DND-41 (cell line): ENCODE measurements around the gene NME9.

ENCODE experiments used
- EZH2 ChIP-seq: IDR thresholded peaks from 3 replicates; pipeline ENCODE4 v1.6.1; 2012; ENCODE audit warnings: borderline replicate concordance, low read depth, mild to moderate bottlenecking, moderate library complexity, low read length, inconsistent platforms; ENCODE audit not compliant: severe bottlenecking
- TF ChIP-seq, protein P1 (sequence below): IDR thresholded peaks from 2 replicates; pipeline ENCODE4 v1.5.1; 2012; ENCODE audit warnings: borderline replicate concordance, low read length, moderate library complexity, mild to moderate bottlenecking; ENCODE audit not compliant: poor library complexity, severe bottlenecking; ENCODE audit errors: extremely low read depth

DNA sequence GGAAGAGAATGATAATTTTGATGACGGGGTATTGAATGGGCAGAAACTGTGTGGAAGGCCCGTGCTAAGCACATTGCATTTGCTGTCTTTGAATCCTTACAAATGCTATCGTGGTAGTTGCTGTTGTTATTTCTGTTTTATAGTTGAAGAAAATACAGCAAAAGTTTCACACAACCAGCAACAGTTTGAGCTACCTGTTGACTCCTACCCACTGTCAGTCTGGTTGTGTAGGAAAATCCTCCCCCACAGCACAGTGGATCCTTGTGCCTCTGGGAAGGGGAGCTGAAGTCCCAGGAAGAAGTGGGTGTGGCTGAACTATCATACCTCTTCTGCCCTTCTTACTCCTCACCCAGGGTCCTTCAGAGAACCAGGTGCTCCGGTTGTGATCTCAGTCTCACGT lies 48.2 kb upstream of the NME9 start:
- TF ChIP-seq, protein P1, sequence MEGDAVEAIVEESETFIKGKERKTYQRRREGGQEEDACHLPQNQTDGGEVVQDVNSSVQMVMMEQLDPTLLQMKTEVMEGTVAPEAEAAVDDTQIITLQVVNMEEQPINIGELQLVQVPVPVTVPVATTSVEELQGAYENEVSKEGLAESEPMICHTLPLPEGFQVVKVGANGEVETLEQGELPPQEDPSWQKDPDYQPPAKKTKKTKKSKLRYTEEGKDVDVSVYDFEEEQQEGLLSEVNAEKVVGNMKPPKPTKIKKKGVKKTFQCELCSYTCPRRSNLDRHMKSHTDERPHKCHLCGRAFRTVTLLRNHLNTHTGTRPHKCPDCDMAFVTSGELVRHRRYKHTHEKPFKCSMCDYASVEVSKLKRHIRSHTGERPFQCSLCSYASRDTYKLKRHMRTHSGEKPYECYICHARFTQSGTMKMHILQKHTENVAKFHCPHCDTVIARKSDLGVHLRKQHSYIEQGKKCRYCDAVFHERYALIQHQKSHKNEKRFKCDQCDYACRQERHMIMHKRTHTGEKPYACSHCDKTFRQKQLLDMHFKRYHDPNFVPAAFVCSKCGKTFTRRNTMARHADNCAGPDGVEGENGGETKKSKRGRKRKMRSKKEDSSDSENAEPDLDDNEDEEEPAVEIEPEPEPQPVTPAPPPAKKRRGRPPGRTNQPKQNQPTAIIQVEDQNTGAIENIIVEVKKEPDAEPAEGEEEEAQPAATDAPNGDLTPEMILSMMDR = no peak
- TF ChIP-seq EZH2 = no peak
